ENCODE results near the gene RNF32.

RNF32 gene

DNA sequence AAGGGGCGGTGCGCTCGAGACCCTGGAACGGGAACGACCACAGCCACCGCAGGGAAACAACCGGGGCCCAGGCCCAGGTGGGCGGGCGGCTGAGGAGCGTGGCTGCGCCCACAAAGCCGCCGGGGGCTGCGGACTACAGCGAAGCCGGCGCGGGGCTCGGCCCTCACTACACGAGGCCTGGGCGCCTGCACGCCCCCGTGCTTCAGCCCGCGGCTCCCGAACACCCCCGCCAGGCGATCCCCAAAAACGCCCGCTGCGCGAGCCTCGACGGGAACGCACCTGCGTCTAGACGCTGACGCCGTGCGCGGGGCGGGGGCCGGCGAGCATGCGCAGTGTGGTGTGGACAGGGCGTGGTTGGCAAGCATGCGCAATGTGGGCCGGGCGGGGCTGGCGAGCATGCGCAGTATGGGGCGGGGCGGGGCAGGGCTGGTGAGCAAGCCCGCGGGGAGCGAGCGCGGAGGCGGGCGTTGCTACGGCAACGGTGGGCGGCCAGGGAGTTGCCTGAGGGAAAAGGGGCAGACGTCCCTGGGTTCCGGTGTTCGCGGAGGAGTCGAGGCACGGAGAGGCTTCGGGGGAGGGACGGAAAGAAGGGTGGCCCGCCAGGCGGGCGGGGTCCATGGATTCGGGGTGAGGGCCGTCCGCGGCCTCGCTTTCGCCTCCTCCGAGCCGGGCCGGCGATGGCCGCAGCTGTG lies at the start of gene RNF32:
Gene RNF32, plus strand, starts transcription at position 518 of the 692 bp plus-strand sequence. CDS start 3,104 bp downstream, outside the sequence.
- H3K4me3 ChIP-seq (ENCODE audit: control insufficient read depth, low read depth, low read length): peak within 1 kb of the TSS; percentile 81
- TF ChIP-seq, protein P1, sequence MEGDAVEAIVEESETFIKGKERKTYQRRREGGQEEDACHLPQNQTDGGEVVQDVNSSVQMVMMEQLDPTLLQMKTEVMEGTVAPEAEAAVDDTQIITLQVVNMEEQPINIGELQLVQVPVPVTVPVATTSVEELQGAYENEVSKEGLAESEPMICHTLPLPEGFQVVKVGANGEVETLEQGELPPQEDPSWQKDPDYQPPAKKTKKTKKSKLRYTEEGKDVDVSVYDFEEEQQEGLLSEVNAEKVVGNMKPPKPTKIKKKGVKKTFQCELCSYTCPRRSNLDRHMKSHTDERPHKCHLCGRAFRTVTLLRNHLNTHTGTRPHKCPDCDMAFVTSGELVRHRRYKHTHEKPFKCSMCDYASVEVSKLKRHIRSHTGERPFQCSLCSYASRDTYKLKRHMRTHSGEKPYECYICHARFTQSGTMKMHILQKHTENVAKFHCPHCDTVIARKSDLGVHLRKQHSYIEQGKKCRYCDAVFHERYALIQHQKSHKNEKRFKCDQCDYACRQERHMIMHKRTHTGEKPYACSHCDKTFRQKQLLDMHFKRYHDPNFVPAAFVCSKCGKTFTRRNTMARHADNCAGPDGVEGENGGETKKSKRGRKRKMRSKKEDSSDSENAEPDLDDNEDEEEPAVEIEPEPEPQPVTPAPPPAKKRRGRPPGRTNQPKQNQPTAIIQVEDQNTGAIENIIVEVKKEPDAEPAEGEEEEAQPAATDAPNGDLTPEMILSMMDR (IDR thresholded peaks at IDR 0.05; ENCODE audit: control insufficient read depth, insufficient read depth, low read depth, low read length, missing control alignments): no peak

GRCh38 chr7:156592155-156592884 lies 48.3 kb upstream of the RNF32 start:
- TF ChIP-seq, protein P1 (IDR thresholded peaks at IDR 0.05; ENCODE audit: control insufficient read depth, insufficient read depth, low read depth, low read length, missing control alignments): no peak
- H3K4me3 ChIP-seq (ENCODE audit: control insufficient read depth, low read depth, low read length): no peak overlapping the region
- DNase-seq (ENCODE audit: low read depth): no peak

More for the DNA sequence above, at the start of gene RNF32:
- peak; percentile 18 for DNase-seq (ENCODE audit: low read depth)

DNA sequence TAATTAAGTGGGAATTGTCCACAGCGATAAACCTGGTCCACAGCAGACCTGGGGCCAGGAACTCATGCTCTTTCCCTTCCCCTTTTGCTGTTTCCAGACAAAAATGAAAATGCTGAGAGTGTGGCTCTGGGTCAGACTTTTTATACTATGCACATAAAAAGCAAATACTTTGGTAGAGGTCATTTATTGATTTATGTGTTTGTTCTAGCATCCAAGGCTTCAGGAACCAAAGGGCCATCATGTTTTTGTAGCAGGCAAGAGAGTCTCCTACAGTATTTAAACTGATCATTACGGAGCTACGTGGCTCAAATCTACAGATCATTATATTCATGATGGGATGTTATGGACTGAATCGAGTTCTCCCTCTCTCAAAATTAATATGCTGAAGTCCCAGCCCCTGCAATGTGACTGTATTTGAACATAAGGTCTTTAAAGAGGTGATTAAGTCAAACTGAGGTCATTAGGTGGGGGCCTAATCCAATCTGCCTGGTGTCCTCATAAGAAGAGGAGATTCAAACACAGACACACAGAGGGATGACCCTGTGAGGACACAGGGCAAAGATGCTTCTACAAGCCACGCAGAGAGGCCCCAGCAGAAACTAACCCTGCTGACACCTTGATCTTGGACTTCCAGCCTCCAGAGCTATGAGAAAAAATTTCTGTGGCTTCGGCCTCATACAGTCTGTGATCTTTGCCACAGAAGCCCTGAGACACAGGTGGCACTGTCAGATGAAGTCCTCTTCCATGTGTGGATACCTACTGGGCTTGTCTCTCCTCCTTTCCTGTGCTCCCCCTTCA lies 46.1 kb upstream of the RNF32 start:
- TF ChIP-seq, protein P1 (IDR thresholded peaks at IDR 0.05; ENCODE audit: control insufficient read depth, insufficient read depth, low read depth, low read length, missing control alignments): no peak
- no peak overlapping the region for H3K4me3 ChIP-seq (ENCODE audit: control insufficient read depth, low read depth, low read length)
- no peak for DNase-seq (ENCODE audit: low read depth)

DNA sequence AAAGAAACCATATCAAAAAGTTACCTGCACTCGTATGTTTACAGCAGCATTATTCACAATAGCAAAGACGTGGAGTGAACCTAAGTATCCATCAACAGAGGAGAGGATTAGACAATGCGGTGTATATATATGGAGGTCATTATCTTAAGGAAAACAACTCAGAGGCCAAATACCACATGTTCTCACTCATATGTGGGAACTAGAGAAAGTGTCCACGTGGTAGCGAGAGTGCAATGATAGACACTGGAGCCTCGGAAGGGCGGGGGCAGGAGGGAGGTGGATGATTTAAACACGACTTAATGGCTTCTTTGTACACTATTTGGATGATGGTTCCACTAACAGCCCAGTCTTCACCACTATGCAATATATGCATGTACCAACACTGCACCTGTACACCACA lies 40.1 kb upstream of the RNF32 start:
- TF ChIP-seq, protein P1 (IDR thresholded peaks at IDR 0.05; ENCODE audit: control insufficient read depth, insufficient read depth, low read depth, low read length, missing control alignments): no peak
- DNase-seq (ENCODE audit: low read depth): no peak
- H3K4me3 ChIP-seq (ENCODE audit: control insufficient read depth, low read depth, low read length): no peak overlapping the region

DNA sequence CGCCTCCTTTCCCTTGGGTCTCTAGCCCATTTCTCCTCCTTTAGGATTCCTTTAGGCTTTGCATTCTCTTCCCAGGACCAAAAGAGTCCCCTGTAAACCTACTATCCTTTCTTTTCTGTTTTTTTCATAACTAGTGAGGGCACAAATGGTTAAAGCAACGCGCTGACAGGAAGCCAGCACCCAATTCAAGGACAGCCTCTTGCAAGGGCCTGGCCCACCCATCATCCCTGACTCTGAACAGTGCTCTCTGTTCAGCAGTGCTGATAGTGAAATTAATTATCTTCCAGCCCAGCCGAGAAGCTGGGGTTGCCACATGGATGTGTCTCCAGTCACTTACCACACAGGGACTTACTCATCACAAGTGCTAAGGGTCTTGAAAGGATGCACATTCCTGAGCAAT lies 38.3 kb upstream of the RNF32 start:
- H3K4me3 ChIP-seq (ENCODE audit: control insufficient read depth, low read depth, low read length): no peak overlapping the region
- TF ChIP-seq, protein P1 (IDR thresholded peaks at IDR 0.05; ENCODE audit: control insufficient read depth, insufficient read depth, low read depth, low read length, missing control alignments): no peak
- DNase-seq (ENCODE audit: low read depth): no peak

DNA sequence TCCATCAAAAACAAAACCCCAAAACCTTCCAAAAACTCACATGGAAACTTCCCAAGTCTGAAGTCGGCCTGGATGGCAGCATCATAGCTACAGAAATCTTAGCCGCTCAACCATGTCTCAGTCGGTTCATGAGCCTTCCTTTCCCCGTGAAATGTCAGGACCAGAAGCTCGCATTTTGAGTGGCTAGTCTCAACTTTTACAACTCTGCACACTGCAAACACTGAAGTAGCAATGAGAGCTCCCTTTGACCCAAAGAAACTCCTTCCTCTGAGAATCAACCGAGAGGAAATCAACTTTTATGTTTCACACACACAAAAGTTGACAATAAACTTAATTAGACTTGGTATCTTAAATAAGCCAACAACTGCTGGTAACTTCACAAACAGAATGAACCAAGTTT lies 37.6 kb upstream of the RNF32 start:
- no peak overlapping the region for H3K4me3 ChIP-seq (ENCODE audit: control insufficient read depth, low read depth, low read length)
- TF ChIP-seq, protein P1 (IDR thresholded peaks at IDR 0.05; ENCODE audit: control insufficient read depth, insufficient read depth, low read depth, low read length, missing control alignments): no peak
- no peak for DNase-seq (ENCODE audit: low read depth)

All from AG09309 (cell line).